Mesangial cell (primary cell): ENCODE results near the gene TMED8. TPM values are rescaled to one million over a fixed set of nuclear protein-coding genes. Genes with fewer than 3 reads are reported as not detected.

Experiments
- total RNA-seq: library from RNA; depleted of rRNA; stranded (reverse); fragments of >200 nt; gene quantifications from 2 replicates; pipeline ENCODE4 v1.2.3, GENCODE V29; 2015

Gene TMED8, protein sequence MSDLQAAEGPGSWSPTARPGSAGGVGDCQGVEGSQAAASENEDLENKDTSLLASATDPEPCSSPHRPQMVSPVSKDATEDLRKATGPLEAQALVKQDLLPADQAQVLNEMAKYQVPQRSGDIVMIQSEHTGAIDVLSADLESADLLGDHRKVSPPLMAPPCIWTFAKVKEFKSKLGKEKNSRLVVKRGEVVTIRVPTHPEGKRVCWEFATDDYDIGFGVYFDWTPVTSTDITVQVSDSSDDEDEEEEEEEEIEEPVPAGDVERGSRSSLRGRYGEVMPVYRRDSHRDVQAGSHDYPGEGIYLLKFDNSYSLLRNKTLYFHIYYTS
- total RNA-seq: 7.1 and 8.8 TPM in 2 replicates

DNA sequence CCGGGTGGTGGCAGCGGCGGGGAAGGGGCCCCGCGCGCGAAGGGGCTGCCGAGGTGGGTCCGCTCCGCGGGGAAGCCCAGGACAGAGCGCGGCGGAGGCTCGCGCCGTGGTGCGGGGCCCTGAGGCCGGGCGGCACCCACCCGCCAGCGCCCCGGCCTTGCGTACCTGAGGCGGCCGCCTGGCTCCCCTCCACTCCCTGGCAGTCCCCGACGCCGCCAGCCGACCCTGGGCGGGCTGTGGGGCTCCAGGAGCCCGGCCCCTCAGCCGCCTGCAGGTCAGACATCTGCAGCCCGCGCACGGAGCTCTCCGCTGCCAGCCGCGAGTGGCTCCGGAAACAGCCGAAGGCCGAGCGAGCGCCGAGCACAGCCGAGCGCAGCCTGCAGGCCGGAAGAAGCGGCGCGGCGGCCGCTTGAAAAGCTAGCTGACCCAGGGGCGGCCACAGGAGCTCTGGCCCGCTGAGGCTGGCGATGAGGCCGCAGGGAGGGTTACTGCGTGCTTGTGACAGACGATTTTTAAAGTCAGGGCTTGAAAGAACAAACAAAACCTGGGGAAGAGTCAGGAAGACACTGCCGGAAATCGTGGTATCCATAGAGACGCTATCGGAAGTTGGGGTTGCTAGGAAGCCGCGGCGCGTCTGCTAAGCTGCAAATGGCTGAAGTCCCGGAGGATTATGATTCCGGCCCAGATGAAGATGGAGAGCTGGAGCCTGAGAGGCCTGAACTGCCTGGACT lies at the start of gene TMED8, which contains the start of gene SAMD15:
Gene TMED8, minus strand, starts transcription at position 324 of the 731 bp plus-strand sequence. Its CDS starts 41 bp downstream, at position 283.
Gene SAMD15, plus strand, starts transcription at position 609 of the 731 bp plus-strand sequence. Its CDS starts 40 bp downstream, at position 649.

DNA sequence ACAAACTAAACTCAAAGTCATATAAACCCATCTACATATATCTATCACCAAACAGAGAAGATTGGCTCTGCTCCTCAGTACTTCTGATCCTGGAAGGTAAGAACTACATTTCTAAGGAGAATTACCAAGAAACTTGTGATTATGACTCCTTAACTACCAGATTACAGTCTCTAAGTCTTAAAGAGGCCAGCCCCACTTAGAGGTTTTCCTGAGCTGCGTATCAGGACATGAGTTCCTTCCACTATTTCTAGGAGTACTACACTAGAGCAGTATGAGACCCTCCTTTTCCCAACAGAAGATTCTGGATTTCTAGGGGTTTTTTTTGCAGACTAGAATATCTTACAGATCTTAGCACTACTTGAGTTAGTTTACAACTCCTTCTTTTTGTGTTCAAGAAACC lies 46.5 kb upstream of the TMED8 start, which contains the start of gene NOXRED1:
Gene NOXRED1, minus strand, starts transcription at position 101 of the 400 bp plus-strand sequence. CDS start 634 bp downstream, outside the sequence.

DNA sequence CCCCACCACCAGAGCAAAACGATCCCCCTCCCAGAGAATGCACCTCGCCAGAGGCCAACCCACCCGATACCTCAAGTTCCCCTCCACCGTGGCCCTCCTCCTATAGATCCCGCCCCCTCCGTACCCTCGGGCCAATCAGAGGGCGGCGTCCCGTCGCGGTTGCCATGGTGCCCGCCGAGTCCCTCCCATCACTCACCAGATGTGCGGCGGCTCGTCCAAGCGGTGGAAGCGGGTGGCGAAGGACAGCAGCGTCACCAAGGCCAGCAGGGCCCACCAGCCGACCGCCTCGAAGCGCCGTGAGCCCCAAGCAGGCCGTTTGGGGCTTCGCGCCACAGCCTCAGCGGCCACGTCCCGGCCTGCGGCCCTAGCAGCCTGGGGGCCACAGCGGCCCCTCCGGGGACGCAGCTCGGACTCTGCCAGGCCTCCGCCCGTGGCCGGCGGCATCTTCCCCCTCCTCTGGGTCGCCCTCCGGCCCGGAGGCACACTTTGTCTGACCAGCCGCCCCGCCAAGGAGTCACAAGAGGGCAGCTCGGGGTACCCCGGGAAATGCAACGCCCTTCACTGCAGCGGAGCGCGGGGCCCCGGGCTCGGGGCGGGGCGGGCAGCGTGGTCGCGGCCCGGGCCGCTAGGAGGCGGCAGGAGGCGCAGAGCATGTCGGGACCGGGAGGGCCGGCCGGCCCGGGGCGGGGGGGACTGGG lies 56.5 kb downstream of the TMED8 start, which contains the start of gene POMT2:
Gene POMT2, minus strand, starts transcription at position 646 of the 698 bp plus-strand sequence. Its CDS starts 202 bp downstream, at position 444.

Other genes starting within 250 kb of the TMED8 start
- gene ZDHHC22, start 235.3 kb downstream of the TMED8 start, total RNA-seq: not detected in 2 replicates
- 1.8 TPM in 1 of 2 replicates, not detected in the other for gene TMEM63C, start 195.3 kb downstream of the TMED8 start, total RNA-seq
- gene NGB, start 105.9 kb downstream of the TMED8 start, total RNA-seq: not detected in 2 replicates
- 13.7 and 15.3 TPM in 2 replicates for gene POMT2, start 56.2 kb downstream of the TMED8 start, total RNA-seq
- gene GSTZ1, start 56.1 kb downstream of the TMED8 start, total RNA-seq: 28.2 and 46.3 TPM in 2 replicates
- 0.51 and 2.0 TPM in 2 replicates for gene SAMD15, start 285 bp upstream of the TMED8 start, total RNA-seq
- 0.25 TPM in 1 of 2 replicates, not detected in the other for gene NOXRED1, start 46.4 kb upstream of the TMED8 start, total RNA-seq
- gene VIPAS39, start 80.5 kb upstream of the TMED8 start, total RNA-seq: 16.2 and 17.1 TPM in 2 replicates
- 63.1 and 149 TPM in 2 replicates for gene AHSA1, start 81.0 kb upstream of the TMED8 start, total RNA-seq
- gene ISM2, start 121.7 kb upstream of the TMED8 start, total RNA-seq: under 0.01 and 2.5 TPM in 2 replicates
- gene SPTLC2, start 239.5 kb upstream of the TMED8 start, total RNA-seq: 25.4 and 54.8 TPM in 2 replicates